Right atrium auricular region (tissue), 2 donors: ENCODE measurements around the gene LYZL1. TPM values are rescaled to one million over a fixed set of nuclear protein-coding genes. Genes with fewer than 3 reads are reported as not detected.

Experiments
- DNase-seq: peaks from one replicate; pipeline ENCODE4 v3.0.0-alpha.2; 2019; ENCODE audit warnings: low spot score
- H3K27ac ChIP-seq, 2 donors: fragments of 200-600 bp; sonication (generic); 1 replicate in 1 of 2; 2 replicates in 1 of 2; pipeline ENCODE4 v1.5.1; 2016 to 2019
- H3K27me3 ChIP-seq, 2 donors: fragments of 200-600 bp; sonication (generic); one replicate each; pipeline versions ENCODE4 v1.5.1 to v1.6.0; 2017 to 2019
- H3K36me3 ChIP-seq: fragments of 200-600 bp; sonication (generic); one replicate; pipeline ENCODE4 v1.5.1; 2016
- H3K4me1 ChIP-seq, 2 donors: fragments of 200-600 bp; sonication (generic); one replicate each; pipeline versions ENCODE4 v1.5.1 to v1.6.0; 2017 to 2019
- H3K4me3 ChIP-seq, 2 donors: fragments of 200-600 bp; sonication (generic); 1 replicate in 1 of 2; 2 replicates in 1 of 2; pipeline ENCODE4 v1.5.1; 2017 to 2019; ENCODE audit warnings: mild to moderate bottlenecking in 1 of 2, moderate library complexity in 1 of 2
- H3K9me3 ChIP-seq, 2 donors: fragments of 200-600 bp; sonication (generic); one replicate each; pipeline ENCODE4 v1.5.1; 2019
- CTCF ChIP-seq, 2 donors: fragments of 200-600 bp; sonication (generic); IDR thresholded peaks; one replicate each; pipeline ENCODE4 v1.5.1; 2019; ENCODE audit warnings: antibody characterized with exemption in 2 of 2
- total RNA-seq, 2 donors: library from RNA; depleted of rRNA; stranded (reverse); fragments of >200 nt; gene quantifications; one replicate each; pipeline ENCODE4 v1.1.0, GENCODE V29; 2016

LYZL1 gene
- total RNA-seq, 2 donors from 2014 or later, result not detected

GRCh38 chr10:29265210-29265768, 23.6 kb upstream of the LYZL1 start:
- no peak for TF ChIP-seq CTCF (IDR thresholded peaks at IDR 0.05)
- Histone ChIP-seq H3K36me3 (no peaks in the 10 kb centered on the region), H3K4me1 (no peaks in the 10 kb centered on the region), H3K27ac (no peak overlapping the region), H3K27me3 (no peaks in the 10 kb centered on the region), H3K4me3 (no peak overlapping the region), H3K9me3 (no peaks in the 10 kb centered on the region)
- no peak for DNase-seq

GRCh38 chr10:29266641-29267040, 22.2 kb upstream of the LYZL1 start:
- H3K36me3 ChIP-seq, result no peaks in the 10 kb centered on the region
- DNase-seq, result no peak
- H3K9me3 ChIP-seq, result no peaks in the 10 kb centered on the region
- no peak for TF ChIP-seq CTCF (IDR thresholded peaks at IDR 0.05)
- H3K4me3 ChIP-seq, result no peak overlapping the region
- H3K27me3 ChIP-seq, result no peaks in the 10 kb centered on the region
- no peak overlapping the region for H3K27ac ChIP-seq
- no peaks in the 10 kb centered on the region for H3K4me1 ChIP-seq

- H3K36me3 ChIP-seq, result no peaks in the 10 kb centered on the region
- H3K27me3 ChIP-seq, result no peaks in the 10 kb centered on the region
- no peak overlapping the region for H3K4me3 ChIP-seq
- DNase-seq, result no peak
- no peak overlapping the region for H3K27ac ChIP-seq
- H3K9me3 ChIP-seq, result no peaks in the 10 kb centered on the region
- H3K4me1 ChIP-seq, result no peaks in the 10 kb centered on the region
- TF ChIP-seq CTCF (IDR thresholded peaks at IDR 0.05), result no peak
These were observed 20.9 kb upstream of the LYZL1 start for GRCh38 chr10:29268011-29268410.

- Histone ChIP-seq H3K4me1 (no peaks in the 10 kb centered on the region), H3K9me3 (no peaks in the 10 kb centered on the region), H3K4me3 (no peak overlapping the region), H3K27ac (no peak overlapping the region), H3K27me3 (no peaks in the 10 kb centered on the region), H3K36me3 (no peaks in the 10 kb centered on the region)
- DNase-seq, result no peak
- TF ChIP-seq CTCF (IDR thresholded peaks at IDR 0.05), result no peak
These were observed 19.4 kb upstream of the LYZL1 start for GRCh38 chr10:29269486-29269885.

- no peak for TF ChIP-seq CTCF (IDR thresholded peaks at IDR 0.05)
- no peak overlapping the region for H3K4me3 ChIP-seq
- no peaks in the 10 kb centered on the region for H3K9me3 ChIP-seq
- H3K27ac ChIP-seq, result no peak overlapping the region
- DNase-seq, result no peak
- H3K4me1 ChIP-seq, result no peaks in the 10 kb centered on the region
- no peaks in the 10 kb centered on the region for H3K36me3 ChIP-seq
- no peaks in the 10 kb centered on the region for H3K27me3 ChIP-seq
These were observed 18.0 kb upstream of the LYZL1 start for GRCh38 chr10:29270883-29271282.

- TF ChIP-seq CTCF (IDR thresholded peaks at IDR 0.05), result no peak
- no peaks in the 10 kb centered on the region for H3K27me3 ChIP-seq
- H3K27ac ChIP-seq, result no peak overlapping the region
These were observed 17.0 kb upstream of the LYZL1 start for GRCh38 chr10:29271877-29272276.

More at GRCh38 chr10:29271877-29272276, 17.0 kb upstream of the LYZL1 start:
- H3K36me3 ChIP-seq, result no peaks in the 10 kb centered on the region
- no peak for DNase-seq
- no peaks in the 10 kb centered on the region for H3K9me3 ChIP-seq
- no peaks in the 10 kb centered on the region for H3K4me1 ChIP-seq
- no peak overlapping the region for H3K4me3 ChIP-seq
